ENCODE measurements around the gene NFYC. TPM values are rescaled to one million over a fixed set of nuclear protein-coding genes. Genes with fewer than 3 reads are reported as not detected.

NFYC gene
- total RNA-seq, 1 donor from 2014 or later: 49.7 TPM

- no peak for DNase-seq (ENCODE audit: low spot score)
- no peak for TF ChIP-seq CTCF (IDR thresholded peaks at IDR 0.05; ENCODE audit: unreplicated experiment)
- Mint-ChIP-seq H3K9me3 (ENCODE audit: unreplicated experiment) (no peaks in the 10 kb centered on the region), H3K27ac (ENCODE audit: unreplicated experiment) (no peak overlapping the region), H3K27me3 (ENCODE audit: unreplicated experiment) (peaks cover 16% of the 10 kb centered on the region), H3K4me3 (ENCODE audit: unreplicated experiment) (no peak overlapping the region), H3K4me1 (ENCODE audit: unreplicated experiment) (peaks cover 15% of the 10 kb centered on the region), H3K36me3 (ENCODE audit: low read depth, unreplicated experiment) (peaks cover 3% of the 10 kb centered on the region)
Observed at GRCh38 chr1:40808002-40808401, 116.5 kb downstream of the NFYC start.

GRCh38 chr1:40808444-40808843 is 116.9 kb downstream of the NFYC start:
- DNase-seq (ENCODE audit: low spot score): no peak
- Mint-ChIP-seq H3K36me3 (ENCODE audit: low read depth, unreplicated experiment) (peaks cover 3% of the 10 kb centered on the region), H3K27ac (ENCODE audit: unreplicated experiment) (no peak overlapping the region), H3K4me1 (ENCODE audit: unreplicated experiment) (peaks cover 15% of the 10 kb centered on the region), H3K27me3 (ENCODE audit: unreplicated experiment) (peaks cover 16% of the 10 kb centered on the region), H3K4me3 (ENCODE audit: unreplicated experiment) (peak overlapping the region; percentile 5), H3K9me3 (ENCODE audit: unreplicated experiment) (no peaks in the 10 kb centered on the region)
- no peak for TF ChIP-seq CTCF (IDR thresholded peaks at IDR 0.05; ENCODE audit: unreplicated experiment)

- Mint-ChIP-seq H3K4me1 (ENCODE audit: unreplicated experiment) (peaks cover 15% of the 10 kb centered on the region), H3K27me3 (ENCODE audit: unreplicated experiment) (peaks cover 16% of the 10 kb centered on the region), H3K4me3 (ENCODE audit: unreplicated experiment) (peak overlapping the region; percentile 5), H3K27ac (ENCODE audit: unreplicated experiment) (peak overlapping the region; percentile 2), H3K9me3 (ENCODE audit: unreplicated experiment) (no peaks in the 10 kb centered on the region), H3K36me3 (ENCODE audit: low read depth, unreplicated experiment) (peaks cover 3% of the 10 kb centered on the region)
- DNase-seq (ENCODE audit: low spot score): no peak
- TF ChIP-seq CTCF (IDR thresholded peaks at IDR 0.05; ENCODE audit: unreplicated experiment): no peak
Observed at GRCh38 chr1:40808909-40809308, 117.4 kb downstream of the NFYC start.

GRCh38 chr1:40810927-40811326 is 119.4 kb downstream of the NFYC start:
- Mint-ChIP-seq H3K4me3 (ENCODE audit: unreplicated experiment) (no peak overlapping the region), H3K27ac (ENCODE audit: unreplicated experiment) (no peak overlapping the region), H3K36me3 (ENCODE audit: low read depth, unreplicated experiment) (peaks cover 3% of the 10 kb centered on the region), H3K27me3 (ENCODE audit: unreplicated experiment) (peaks cover 16% of the 10 kb centered on the region), H3K4me1 (ENCODE audit: unreplicated experiment) (peaks cover 15% of the 10 kb centered on the region), H3K9me3 (ENCODE audit: unreplicated experiment) (no peaks in the 10 kb centered on the region)
- no peak for DNase-seq (ENCODE audit: low spot score)
- no peak for TF ChIP-seq CTCF (IDR thresholded peaks at IDR 0.05; ENCODE audit: unreplicated experiment)

- no peaks in the 10 kb centered on the region for H3K36me3 Mint-ChIP-seq (ENCODE audit: low read depth, unreplicated experiment)
- peaks cover 8% of the 10 kb centered on the region for H3K27me3 Mint-ChIP-seq (ENCODE audit: unreplicated experiment)
- no peak for DNase-seq (ENCODE audit: low spot score)
- H3K4me1 Mint-ChIP-seq (ENCODE audit: unreplicated experiment): peaks cover 5% of the 10 kb centered on the region
- no peak overlapping the region for H3K4me3 Mint-ChIP-seq (ENCODE audit: unreplicated experiment)
- H3K9me3 Mint-ChIP-seq (ENCODE audit: unreplicated experiment): no peaks in the 10 kb centered on the region
- no peak for TF ChIP-seq CTCF (IDR thresholded peaks at IDR 0.05; ENCODE audit: unreplicated experiment)
- peak overlapping the region; percentile 3 for H3K27ac Mint-ChIP-seq (ENCODE audit: unreplicated experiment)
Observed at GRCh38 chr1:40815420-40815819, 123.9 kb downstream of the NFYC start.

Data from endothelial cell (in vitro differentiated cells).